Iris pigment epithelial cell (primary cell): ENCODE data around the gene ARID5B.

ENCODE experiments used
- DNase-seq: peaks from one replicate; pipeline ENCODE4 v3.0.0-alpha.2; 2011; ENCODE audit warnings: low read depth

The ARID5B gene

GRCh38 chr10:61883371-61884025 is 18.0 kb upstream of the ARID5B start:
- no peak for DNase-seq

- no peak for DNase-seq
Measured at GRCh38 chr10:61887772-61888171, 13.7 kb upstream of the ARID5B start.

GRCh38 chr10:61888744-61889143 is 12.8 kb upstream of the ARID5B start:
- DNase-seq, result peak; percentile 43

- peak; percentile 57 for DNase-seq
Measured at GRCh38 chr10:61890430-61890829, 11.1 kb upstream of the ARID5B start.

- DNase-seq, result no peak
Measured at GRCh38 chr10:61890881-61891409, 10.6 kb upstream of the ARID5B start.

GRCh38 chr10:61891906-61892585 is 9.5 kb upstream of the ARID5B start:
- no peak for DNase-seq

- DNase-seq, result no peak
Measured at GRCh38 chr10:61892961-61893360, 8.5 kb upstream of the ARID5B start.

- DNase-seq, result no peak
Measured at GRCh38 chr10:61894133-61894532, 7.4 kb upstream of the ARID5B start.

- DNase-seq, result no peak
Measured at GRCh38 chr10:61895898-61896600, 5.5 kb upstream of the ARID5B start.

- peak; percentile 71 for DNase-seq
Measured at GRCh38 chr10:61896854-61897661, 4.4 kb upstream of the ARID5B start.

GRCh38 chr10:61897671-61898434 is 3.6 kb upstream of the ARID5B start:
- DNase-seq, result peak; percentile 71

GRCh38 chr10:61898435-61898778 is 3.1 kb upstream of the ARID5B start:
- no peak for DNase-seq

GRCh38 chr10:61899069-61899531 is 2.4 kb upstream of the ARID5B start:
- DNase-seq, result peak; percentile 87

GRCh38 chr10:61899663-61899996 is 1.9 kb upstream of the ARID5B start:
- DNase-seq, result no peak

- DNase-seq, result peak; percentile 88
Measured at GRCh38 chr10:61899997-61900828, 1.3 kb upstream of the ARID5B start.

- peak; percentile 43 for DNase-seq
Measured at GRCh38 chr10:61901829-61902444, 438 bp downstream of the ARID5B start.

GRCh38 chr10:61902445-61903220 is 1.1 kb downstream of the ARID5B start:
- DNase-seq, result peak; percentile 80

GRCh38 chr10:61903221-61903927 is 1.9 kb downstream of the ARID5B start:
- peak; percentile 70 for DNase-seq

- no peak for DNase-seq
Measured at GRCh38 chr10:61903928-61904344, 2.4 kb downstream of the ARID5B start.
